ENCODE data around the gene ADRM1.
A peak's percentile ranks its signal among the peaks of the same experiment; 100 is the strongest.

Gene ADRM1

GRCh38 chr20:62299666-62300236 lies 3.0 kb upstream of the ADRM1 start:
- no peak for DNase-seq

- DNase-seq, result no peak
These were observed 2.5 kb upstream of the ADRM1 start for GRCh38 chr20:62300319-62300718.

DNA sequence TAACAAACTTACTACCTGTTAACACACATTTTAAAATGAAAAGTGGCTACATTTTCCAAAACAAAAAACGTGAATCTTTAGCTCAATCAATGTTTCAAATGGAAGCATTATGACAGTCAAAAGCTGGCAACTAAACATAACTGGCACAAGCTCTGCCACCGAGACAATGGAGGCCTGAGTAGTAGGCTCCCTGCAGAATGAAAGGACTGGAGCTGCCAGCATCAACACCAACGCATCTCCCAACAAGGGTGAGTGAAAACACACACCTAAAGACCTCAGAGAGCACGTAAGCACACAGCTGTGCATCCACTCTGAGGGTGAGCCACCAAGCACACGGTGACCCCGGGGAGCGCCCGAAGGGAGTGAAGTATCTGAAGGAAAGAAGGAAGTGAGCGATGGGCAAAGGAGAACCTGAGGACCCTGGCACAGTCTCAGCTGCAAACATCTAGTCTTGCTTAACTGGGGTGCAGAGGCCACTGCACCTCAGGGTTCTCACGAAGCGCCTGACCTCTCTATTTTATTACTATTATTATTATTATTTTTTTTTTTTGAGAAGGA lies 1.6 kb upstream of the ADRM1 start:
- DNase-seq, result no peak

- peak; percentile 86 to 89 for DNase-seq
These were observed 940 bp upstream of the ADRM1 start for GRCh38 chr20:62301773-62302340.

DNA sequence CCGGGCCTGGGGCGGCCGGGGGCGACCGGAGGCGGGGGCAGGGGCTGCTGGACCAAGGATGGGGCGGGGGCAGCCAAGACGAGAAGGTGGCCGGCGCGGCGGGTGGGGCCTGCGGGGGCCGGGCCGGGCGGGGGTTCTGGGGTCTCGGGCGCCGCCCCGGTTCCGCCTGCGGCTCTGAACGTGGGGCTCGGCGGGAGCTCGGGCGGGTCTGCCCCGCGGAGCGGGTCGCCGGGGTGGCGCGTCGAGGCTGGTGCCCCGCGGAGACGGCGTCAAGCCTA lies 204 bp downstream of the ADRM1 start:
- DNase-seq, result no peak

- DNase-seq, result no peak
These were observed 786 bp downstream of the ADRM1 start for GRCh38 chr20:62303340-62304226.

GRCh38 chr20:62304331-62305148 lies 1.7 kb downstream of the ADRM1 start:
- no peak for DNase-seq

DNA sequence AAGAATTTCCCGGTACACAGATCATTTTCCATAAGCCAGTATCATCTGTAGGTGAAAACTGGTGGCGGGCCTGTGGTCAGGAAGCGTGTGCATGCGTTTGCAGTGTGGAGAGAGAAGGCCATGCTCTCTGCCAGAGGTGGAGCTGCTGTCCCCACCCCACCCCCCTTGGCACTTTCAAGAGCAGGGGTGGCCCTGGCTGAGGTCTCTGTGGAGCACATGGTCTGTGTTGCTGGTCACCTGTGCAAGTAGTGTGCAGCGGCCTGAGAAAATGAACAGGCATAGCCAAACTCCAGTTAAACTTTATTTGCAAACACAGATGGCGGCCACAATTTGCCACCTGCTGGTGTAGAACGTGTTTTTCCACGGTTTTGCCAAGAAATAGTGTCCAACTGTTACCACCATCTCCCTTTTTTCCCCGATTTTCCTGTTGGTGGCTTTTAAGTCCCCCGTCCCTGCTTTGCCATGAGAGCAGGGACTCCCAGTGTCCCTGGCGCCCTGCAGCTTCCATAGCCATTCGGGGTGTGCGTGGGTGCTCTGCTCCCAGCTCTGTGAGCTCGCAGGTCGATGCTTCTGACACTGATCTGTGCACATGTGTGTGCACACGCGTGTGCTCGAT lies 2.5 kb downstream of the ADRM1 start:
- peak in 1 of 2 experiments; percentile 31 for DNase-seq

DNA sequence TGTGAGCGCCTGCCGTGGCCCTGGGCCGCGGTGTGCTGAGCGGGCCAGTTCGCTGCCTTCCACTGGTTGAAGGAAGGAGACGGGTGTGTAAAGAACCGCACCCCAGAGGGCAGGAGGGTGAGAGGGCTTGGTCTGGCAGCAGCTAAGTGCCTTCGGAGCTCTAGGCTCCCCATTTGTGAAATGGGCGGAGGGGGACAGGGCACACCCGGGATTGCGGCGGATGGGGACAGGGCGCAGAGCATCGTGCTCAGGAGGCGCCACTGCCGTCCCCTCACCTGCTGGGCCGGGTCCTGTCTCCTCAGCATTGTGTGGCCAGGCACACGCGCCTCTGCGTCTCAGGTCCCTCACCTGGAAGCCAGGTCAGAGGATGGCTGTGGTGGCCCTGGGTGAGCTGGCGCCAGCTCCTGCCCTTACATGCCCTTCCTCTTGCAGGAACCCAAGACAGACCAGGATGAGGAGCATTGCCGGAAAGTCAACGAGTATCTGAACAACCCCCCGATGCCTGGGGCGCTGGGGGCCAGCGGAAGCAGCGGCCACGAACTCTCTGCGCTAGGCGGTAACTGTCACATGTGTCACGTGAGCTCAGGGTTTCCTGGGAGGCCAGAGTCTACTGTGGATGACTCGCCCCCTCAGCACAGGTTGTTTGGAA lies 3.1 kb downstream of the ADRM1 start:
- DNase-seq, result no peak

GRCh38 chr20:62306414-62307187 lies 3.8 kb downstream of the ADRM1 start:
- no peak for DNase-seq

DNA sequence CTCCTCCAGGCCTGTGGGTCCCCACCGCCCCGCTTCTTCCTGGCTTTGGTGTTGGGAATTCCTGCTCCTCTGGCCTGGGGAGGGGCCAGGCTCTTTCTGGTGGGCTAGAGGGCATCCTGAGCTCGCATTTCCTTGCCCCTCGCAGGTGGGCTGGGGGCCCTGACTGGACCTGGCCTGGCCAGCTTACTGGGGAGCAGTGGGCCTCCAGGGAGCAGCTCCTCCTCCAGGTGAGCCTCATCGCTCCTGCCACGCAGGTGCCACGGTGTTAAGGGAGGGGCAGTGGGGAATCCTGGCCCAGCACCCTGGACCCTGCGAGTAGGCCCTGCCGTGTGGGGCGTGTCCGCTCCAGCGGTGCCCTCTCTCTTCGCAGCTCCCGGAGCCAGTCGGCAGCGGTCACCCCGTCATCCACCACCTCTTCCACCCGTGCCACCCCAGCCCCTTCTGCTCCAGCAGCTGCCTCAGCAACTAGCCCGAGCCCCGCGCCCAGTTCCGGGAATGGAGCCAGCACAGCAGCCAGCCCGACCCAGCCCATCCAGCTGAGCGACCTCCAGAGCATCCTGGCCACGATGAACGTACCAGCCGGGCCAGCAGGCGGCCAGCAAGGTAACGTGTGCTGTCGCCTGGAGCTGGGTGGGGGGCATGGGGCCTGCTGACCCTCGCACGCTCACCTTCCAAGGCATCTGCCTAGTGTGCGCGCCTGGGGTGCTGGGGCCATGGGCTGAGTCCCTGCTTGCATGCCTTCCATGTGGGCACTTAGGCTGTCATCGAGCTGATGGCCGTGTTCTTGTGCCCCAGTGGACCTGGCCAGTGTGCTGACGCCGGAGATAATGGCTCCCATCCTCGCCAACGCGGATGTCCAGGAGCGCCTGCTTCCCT lies 4.7 kb downstream of the ADRM1 start:
- DNase-seq, result no peak

DNA sequence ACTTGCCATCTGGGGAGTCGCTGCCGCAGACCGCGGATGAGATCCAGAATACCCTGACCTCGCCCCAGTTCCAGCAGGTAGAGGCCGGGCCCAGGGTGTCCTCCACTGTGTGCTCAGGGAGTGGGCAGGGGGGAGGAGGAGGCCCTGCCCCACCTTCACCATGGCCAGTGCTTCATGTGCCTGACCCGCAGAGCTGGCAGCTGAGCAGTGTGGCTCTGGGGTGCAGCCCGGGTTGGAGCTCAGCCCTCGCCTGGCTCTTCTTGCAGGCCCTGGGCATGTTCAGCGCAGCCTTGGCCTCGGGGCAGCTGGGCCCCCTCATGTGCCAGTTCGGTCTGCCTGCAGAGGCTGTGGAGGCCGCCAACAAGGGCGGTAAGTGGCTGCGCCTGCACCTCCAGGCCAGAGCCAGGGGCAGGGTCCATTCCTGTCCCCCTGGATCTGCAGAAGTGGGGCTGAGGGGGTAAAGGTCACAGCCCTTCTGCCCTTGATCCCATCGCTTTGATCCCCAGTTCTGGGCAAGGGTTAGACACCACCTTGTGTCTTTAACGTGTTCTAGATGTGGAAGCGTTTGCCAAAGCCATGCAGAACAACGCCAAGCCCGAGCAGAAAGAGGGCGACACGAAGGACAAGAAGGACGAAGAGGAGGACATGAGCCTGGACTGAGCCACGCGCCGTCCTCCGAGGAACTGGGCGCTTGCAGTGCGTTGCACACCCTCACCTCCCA lies 5.5 kb downstream of the ADRM1 start:
- DNase-seq, result no peak

DNA sequence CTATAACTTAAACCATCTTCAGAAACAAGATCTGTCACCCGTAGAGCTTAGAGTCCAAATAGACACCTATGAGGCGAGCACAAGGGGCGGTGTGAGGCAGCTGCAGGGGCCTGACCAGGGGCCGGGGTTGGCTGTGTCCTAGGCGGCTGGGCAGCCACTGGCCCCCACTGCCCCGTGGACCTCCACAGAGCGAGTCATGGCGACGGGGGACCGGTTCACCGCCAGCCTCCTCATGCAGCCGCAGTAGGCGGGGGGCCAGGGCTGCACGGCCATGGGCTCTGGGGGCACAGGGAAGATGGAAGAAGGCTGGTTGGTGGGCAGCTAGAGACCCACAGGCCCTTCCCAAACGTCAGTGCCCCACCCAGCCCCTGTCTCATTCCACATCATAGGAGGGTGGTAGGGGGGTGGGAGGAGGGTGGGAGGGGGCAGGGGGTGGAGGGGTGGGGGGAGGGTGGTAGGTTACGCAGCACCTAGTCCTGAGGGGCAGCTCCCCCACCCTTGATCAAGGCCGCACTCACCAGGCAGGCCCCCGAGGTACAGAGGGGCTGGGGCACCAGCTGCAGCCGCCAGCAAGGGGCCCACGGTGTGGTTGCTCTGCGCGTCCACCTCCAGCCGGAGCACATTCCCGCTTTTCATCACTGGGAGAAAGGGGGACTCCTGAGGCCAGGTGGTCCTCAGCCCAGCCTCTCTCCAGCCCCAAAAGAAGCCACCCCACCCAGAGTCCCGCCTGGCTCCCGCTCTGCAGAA lies 6.6 kb downstream of the ADRM1 start:
- no peak for DNase-seq

DNA sequence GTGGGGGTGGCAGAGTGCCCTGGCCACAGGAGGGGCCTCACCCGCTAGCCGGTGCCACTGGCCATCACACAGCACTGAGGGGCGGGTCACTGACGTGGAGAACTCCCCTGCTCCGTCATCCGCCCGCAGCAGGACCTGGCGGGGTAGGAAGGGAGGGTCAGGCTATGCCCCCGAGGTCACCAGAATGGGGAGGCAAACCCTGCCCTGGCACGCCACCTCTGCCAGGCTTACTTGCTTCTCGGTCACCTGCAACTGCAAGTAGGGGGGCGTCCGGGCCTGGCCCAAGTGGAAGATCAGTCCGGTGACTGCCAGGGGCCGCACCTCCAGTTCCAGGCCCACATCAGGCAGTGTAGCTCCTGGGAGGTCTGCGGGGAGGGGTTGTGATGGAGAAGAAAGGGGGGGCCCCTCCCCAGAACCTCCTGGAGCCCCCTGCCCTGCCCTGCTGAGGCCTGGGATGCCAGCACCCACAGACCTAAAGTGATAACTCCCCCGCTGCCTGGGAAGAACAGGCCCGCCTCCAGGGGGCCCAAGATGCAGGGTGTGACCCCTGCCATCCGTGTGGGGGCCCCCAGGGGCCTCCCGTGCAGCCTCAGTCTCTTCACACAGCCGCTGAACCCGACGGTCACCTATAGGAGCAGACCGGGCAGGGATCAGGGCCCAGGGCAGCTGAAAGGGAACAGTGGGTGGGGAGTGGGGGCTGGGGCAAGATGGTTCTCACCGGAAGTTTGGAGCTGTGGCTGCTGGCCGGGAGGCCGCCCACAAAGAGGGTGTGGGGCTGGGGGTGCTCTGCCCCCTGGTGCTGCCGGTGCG lies 7.4 kb downstream of the ADRM1 start:
- no peak for DNase-seq

DNA sequence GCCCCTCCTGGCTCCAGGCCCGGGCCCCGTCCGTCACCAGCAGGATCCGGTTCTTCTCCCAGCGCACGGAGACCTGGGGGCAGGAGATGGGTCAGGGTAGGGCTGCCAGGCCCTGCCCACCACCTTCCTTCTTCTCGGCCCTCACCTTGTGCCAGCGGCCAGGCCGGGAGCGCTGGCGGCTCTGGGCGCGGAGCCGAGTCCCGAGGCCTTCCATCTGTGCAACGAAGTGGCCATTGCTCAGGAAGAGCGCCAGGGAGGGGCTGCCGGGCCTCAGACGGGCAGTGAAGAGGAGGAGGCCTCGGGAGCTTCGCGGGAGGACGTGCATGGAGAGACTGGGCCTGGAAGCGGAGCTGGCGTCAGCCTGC lies 7.9 kb downstream of the ADRM1 start:
- DNase-seq, result no peak

DNA sequence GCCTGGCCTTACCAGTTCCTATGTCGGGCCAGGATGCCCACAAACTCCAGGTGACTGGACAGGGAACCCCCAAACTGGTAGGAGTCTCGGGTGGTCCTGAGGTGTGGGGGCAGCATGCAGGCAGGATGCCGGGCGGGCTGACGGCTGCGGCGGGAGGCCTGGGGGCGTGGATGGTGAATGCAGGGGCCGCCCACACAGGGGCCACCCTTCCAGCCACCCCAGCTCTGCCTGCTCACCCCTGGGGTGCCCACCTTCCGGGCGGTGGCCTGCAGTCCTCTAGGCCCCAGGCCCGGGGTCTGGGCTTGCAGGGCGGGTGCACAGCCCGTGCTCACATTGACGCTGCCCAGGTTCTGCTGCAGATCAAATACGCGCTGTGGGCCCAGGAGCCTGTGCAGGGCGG lies 8.4 kb downstream of the ADRM1 start:
- DNase-seq, result no peak

DNA sequence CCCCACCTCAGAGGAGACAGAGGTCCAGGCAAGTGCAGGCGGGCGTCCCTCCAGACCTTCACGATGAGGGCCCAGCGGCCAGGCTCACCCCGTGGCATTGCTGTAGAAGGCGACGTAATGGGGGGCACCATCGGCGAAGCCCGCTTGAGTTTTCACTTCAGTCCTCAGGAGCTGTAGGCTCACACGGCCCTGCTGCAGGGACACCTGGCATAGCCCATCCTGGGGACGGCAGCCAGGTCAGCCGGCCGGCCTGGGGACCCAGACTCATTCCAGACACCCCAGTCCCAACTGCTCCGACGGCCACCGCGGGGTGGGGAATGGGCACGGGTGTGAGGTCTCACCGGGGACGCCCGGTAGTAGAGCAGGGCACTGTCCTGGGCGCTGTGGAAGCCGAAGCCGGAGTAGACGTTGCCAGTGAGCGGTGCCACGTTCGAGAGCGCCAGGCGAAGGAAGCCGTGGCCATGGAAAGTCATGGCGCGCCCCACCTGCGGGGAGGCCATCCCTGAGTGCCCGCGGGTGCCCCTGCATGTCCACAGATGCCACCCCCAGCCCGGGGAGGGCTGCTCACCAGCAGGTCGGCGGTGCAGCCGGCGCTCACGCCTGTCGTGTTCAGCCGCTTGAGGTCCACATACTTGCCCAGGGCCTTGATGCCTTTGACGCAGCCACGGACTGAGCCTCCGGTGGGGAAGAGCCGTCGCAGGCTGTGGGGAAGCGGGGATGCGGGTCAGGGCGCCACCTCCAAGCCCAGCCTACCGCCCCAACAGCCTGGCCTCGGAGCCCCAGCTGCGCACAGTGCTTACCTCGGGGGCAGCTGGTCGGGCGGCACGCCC lies 9.2 kb downstream of the ADRM1 start:
- no peak for DNase-seq
